NT2/D1 (cell line): Measurements from ENCODE around the gene ZSCAN2.

Experiments
- SUZ12 ChIP-seq: IDR thresholded peaks from 2 replicates; pipeline ENCODE4 v1.6.1; 2011; ENCODE audit not compliant: insufficient read length, insufficient read depth; ENCODE audit errors: extremely low read depth
- YY1 ChIP-seq: IDR thresholded peaks from 2 replicates; pipeline ENCODE4 v1.6.1; 2011; ENCODE audit not compliant: insufficient read length, insufficient read depth
- ZNF274 ChIP-seq: IDR thresholded peaks from 2 replicates; pipeline ENCODE4 v1.6.1; 2011; ENCODE audit warnings: mild to moderate bottlenecking, low read depth, low read length

DNA sequence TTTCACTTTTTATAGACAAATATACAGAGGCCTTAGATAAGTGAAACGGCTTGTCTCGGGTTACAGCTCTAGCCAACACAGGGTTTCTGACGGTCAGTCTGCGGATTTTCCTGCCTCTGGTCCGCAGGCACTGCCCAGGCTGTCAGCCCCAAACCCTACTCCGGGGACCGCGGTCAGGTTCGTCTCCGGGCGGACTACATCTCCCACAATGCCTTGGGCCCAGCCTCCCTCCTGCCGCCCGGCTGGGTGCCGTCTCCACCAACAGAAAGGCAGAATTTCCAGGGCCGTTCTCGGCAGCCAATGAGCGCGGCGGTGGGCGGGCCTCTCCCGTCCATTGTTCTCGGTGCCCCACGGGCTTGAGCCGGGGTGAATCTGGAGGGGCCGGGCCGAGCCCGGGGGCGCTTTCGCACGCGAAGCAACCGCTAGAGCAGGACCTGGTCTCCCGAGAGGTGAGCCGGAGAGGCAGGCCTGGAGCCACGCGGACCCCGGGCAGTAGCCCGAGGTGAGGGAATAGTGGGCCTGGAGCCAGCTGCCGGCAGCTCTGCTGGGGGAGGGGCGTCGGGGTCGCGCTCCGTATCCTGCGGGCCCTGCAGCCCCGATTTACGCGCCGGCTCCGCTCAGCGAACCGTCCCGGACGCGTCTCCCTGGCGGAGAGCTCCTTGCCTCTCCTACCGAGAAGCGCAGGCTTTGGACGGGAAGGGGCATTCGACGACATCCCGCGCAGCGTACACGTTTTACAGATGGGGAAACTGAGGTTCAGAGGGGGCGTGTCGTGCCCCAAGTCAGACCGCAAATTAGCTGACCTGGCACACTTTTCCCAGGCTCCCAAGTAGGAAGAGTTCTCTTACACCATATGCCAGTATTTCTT is at the start of gene ZSCAN2:
- peak; percentile 10 for TF ChIP-seq YY1
- no peak for TF ChIP-seq ZNF274
- TF ChIP-seq SUZ12 = no peak
